GOT3 (cell line): ENCODE data around the gene SWT1.
"Not testable (repeated sequence)": the region's sequence is repeated elsewhere in the genome, so short reads cannot be mapped to it uniquely, and the experiment has no call there.

Experiments
- DNase-seq: peaks from one replicate; lab custom pipeline; 2025; ENCODE audit warnings: mixed read lengths; lab: John Stamatoyannopoulos, UW

The SWT1 gene

DNA sequence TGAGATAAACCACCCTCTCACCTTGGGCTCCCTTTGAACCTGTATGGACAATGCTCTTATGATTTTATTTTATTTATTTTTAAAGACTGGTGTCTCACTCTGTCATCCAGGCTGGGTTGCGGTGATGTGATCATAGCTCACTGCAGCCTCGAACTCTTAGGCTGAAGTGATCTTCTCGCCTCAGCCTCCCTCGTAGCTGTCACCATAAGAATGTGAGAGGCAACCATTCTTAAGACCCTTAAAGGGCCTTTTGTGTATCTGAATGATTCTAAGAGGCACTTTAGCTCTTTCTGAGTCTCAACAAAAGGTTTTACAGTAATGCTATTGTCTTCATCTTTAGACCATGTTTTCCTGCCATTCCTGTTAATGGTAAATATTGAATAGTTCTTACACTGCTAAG is 93.1 kb downstream of the SWT1 start:
- DNase-seq = no peak

DNA sequence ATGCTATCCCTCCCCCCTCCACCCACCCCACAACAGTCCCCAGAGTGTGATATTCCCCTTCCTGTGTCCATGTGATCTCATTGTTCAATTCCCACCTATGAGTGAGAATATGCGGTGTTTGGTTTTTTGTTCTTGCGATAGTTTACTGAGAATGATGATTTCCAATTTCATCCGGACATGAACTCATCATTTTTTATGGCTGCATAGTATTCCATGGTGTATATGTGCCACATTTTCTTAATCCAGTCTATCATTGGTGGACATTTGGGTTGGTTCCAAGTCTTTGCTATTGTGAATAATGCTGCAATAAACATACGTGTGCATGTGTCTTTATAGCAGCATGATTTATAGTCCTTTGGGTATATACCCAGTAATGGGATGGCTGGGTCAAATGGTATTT is 95.0 kb downstream of the SWT1 start:
- not testable (repeated sequence) for DNase-seq

DNA sequence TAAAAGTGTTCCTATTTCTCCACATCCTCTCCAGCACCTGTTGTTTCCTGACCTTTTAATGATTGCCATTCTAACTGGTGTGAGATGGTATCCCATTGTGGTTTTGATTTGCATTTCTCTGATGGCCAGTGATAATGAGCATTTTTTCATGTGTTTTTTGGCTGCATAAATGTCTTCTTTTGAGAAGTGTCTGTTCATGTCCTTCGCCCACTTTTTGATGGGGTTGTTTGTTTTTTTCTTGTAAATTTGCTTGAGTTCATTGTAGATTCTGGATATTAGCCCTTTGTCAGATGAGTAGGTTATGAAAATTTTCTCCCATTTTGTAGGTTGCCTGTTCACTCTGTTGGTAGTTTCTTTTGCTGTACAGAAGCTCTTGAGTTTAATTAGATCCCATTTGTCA is 95.4 kb downstream of the SWT1 start:
- DNase-seq = not testable (repeated sequence)

- DNase-seq = not testable (repeated sequence)
These were observed 98.6 kb downstream of the SWT1 start for GRCh38 chr1:185255595-185255994.

DNA sequence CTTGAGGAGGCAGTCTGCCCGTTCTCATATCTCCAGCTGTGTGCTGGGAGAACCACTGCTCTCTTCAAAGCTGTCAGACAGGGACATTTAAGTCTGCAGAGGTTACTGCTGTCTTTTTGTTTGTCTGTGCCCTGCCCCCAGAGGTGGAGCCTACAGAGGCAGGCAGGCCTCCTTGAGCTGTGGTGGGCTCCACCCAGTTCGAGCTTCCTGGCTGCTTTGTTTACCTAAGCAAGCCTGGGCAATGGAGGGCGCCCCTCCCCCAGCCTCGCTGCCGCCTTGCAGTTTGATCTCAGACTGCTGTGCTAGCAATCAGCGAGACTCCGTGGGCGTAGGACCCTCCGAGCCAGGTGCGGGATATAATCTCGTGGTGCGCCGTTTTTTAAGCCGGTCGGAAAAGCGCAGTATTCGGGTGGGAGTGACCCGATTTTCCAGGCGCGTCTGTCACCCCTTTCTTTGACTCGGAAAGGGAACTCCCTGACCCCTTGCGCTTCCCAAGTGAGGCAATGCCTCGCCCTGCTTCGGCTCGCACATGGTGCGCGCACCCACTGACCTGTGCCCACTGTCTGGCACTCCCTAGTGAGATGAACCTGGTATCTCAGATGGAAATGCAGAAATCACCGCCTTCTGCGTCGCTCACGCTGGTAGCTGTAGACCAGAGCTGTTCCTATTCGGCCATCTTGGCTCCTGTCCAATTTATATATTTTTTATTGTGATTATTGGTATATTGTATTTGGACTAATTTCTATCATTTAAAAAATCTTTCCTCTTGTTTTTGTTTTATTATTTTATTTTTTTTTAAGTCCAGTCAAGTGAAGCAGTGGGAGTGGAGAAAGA is 100.4 kb downstream of the SWT1 start:
- DNase-seq = not testable (repeated sequence)

DNA sequence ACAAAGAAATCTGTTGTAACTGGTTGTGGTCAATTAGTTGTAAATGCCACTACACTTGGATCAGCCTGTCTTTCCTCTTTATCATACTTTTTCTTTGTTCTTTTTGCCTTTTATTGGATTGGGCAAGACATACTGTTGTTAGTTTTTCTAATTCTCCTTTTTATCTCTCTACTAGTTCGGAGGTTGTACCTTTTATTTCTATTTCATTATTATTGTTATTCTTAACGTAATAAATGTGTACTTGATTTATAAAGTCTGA is 100.9 kb downstream of the SWT1 start:
- no peak for DNase-seq

DNA sequence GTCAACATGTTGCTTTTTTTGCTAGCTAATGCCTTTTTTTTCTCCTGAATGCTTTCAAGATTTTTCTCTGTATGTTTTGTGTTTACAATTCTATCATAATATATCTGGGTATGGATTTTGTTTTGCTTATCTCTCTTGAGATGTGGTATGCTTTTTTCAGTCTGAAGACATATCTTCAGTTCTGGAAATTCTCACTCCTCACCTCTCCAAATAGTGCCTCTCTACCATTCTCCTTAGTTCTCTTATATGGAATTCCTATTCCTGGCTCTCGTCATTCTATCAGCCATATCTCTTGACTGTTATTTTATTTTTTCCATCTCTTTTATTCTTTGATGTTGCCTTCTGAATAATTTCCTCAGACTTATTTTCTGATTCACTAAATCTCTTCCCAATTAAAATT is 101.7 kb downstream of the SWT1 start:
- no peak for DNase-seq

- no peak for DNase-seq
These were observed 103.6 kb downstream of the SWT1 start for GRCh38 chr1:185260611-185261010.

DNA sequence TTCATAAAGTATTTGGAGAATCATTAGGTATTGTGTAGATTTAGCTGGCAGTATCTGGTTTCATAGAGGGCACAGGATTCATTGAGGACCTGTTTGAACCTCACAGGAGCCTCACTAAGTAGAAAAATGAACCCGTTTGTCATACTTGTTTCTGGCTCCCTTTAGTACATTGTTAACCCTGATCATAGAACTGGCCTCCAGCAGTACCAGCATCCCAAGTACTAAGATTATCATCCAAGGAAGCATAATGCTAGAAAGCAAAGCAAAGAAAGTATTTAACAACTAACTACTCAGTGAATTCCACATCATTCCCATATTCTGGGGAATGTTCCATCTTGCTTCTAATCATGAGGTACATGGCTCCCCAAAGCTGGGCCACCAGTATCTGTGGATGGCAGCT is 105.2 kb downstream of the SWT1 start:
- DNase-seq = no peak

- no peak for DNase-seq
These were observed 106.3 kb downstream of the SWT1 start for GRCh38 chr1:185263292-185263691.

GRCh38 chr1:185263780-185264179 is 106.8 kb downstream of the SWT1 start:
- DNase-seq = no peak

GRCh38 chr1:185265314-185265713 is 108.3 kb downstream of the SWT1 start:
- DNase-seq = no peak

DNA sequence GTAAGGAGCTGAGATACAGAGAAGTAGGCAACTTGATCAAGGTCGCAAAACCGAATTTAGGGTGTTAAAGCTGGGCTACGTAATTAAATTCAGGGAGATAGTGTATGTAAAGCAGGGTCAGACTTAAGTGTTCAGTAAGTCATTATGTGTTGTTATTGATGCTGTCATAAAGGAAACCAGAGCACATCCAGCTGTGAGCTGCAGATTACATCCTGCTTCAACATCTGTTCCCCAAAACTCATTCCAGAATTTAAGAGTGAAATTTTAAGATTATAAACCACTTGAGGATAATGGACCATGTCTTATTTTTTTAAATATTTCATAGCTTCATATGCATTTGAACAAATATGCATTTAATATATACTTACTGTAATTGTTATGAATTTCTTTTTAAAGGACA is 110.3 kb downstream of the SWT1 start:
- no peak for DNase-seq

DNA sequence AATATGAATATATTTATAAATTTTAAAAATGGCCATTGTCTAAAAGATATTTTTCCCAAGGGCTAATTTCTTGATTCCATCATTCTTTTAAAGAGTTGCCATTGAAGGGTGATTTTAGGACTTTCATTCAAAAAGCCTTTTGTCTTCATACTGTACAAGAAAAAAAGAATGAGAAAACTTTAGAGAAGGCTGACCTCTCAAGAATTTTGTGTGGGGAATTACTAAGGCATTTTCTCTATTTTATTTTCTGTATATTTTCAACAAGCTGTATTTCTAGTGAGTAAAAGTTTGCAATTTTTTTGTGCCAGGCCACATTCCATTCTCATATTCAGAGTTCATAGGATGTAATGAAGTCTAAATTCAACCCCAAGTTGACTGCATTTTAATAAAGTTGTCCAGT is 110.7 kb downstream of the SWT1 start:
- no peak for DNase-seq

DNA sequence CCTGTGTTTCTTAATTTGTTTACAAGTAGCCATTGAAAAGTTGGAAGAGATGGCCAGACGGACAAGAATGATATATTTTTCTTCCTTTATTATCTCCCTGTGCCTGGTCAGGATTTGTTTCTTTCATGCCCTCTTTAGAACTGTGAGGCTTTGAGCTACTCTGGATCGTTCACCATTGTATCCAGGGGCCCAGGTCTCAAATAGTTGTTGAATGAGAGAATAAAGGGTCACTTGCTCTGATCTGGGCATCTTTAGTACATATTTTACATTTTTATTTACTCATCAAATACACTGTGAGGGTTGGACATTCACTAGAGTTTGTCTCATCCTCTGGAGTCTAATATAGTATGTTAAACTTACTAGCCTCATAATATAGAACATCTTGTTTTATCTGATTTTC is 111.4 kb downstream of the SWT1 start:
- no peak for DNase-seq

GRCh38 chr1:185271921-185272320 is 115.0 kb downstream of the SWT1 start:
- DNase-seq = no peak

DNA sequence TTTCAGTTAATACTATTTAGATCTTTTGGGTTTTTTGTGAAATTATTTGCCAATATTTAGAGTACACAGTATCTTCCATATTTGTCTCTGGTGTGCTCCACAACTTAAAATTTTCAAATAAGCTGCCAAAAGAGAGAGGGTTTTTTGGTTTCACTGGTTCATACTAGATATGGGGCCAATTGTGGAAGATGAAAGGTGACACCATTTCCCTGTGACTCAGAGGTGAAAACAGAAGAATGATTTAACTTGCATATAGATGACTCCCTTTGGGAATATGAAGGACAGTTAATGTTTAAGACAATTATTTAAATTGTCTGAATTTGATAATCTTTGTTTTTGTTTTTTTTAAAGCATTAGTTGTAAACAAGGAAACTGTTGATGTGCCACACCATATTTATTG is 122.6 kb downstream of the SWT1 start:
- DNase-seq = no peak

GRCh38 chr1:185280589-185280988 is 123.6 kb downstream of the SWT1 start:
- DNase-seq = no peak

- DNase-seq = no peak
These were observed 124.3 kb downstream of the SWT1 start for GRCh38 chr1:185281245-185281644.

- DNase-seq = no peak
These were observed 127.1 kb downstream of the SWT1 start for GRCh38 chr1:185284116-185284515.

DNA sequence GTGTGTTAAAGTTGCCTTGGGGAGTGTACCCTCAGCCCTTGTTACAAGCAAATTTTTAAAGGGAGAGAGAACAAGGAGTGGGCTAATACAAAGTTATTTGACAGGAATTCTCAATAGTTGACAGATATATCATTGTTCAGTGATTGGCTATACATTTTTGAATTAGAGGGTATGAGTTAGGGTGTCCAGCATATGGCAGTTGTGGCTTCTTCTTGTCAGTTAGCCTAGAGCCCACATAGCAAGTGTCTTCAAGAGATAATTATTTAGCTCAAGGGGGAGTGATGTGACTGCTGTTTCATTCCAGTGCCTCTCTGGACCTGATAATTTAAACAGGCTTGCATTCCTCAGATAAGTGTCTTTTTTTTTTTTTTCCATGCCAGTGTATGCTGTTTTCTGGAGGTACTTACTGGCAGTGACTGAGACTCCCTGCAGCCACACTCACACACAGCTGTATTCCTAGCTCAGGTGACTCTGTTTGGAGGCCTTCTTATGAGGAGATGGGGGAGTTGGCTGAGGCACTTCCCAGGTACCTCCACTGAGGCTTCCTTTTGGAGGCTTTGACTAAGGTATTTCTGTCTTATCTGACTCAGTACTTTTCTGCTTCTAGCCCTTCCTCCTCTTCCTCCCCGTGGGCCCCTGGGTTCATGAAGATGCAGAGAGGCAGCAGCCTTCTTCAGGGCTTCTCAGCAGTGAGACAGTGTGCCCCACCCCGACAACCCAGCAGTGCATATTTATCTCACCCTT is 127.7 kb downstream of the SWT1 start:
- DNase-seq = no peak

DNA sequence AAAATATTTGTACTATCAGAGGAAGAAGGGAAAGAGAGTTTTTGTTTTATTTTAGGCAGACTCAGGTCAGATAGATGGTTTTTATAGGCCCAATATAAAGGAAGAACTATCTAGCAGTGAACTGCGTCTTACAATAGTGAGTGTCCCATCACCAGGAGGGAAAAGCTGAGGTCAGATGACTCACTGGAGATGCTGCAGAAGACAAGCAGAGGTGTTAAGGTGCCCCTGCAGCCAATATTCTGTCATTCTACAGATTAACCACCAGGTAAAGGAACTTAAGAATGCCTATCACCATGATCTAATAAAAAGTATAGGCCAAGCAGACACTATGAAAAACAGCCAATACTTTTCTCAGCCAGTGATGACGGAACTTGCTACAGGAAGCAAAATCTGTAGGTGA is 130.5 kb downstream of the SWT1 start:
- no peak for DNase-seq

- no peak for DNase-seq
These were observed 131.5 kb downstream of the SWT1 start for GRCh38 chr1:185288435-185288834.

DNA sequence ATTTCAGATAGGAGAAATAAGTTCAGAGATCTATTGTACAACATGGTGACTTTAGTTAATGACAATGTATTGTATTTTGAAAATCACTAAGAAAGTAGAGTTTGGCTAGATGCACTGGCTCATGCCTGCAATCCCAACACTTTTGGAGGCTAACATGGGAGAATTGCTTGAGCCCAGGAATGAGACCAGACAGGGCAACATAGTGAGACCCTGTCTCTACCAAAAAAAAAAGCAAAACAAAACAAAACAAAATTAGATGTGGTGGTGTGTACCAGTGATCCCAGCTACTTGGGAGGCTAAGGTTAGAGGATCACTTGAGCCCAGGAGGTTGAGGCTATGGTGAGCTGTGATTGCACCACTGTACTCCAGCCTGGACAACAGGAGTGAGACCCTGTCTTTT is 132.9 kb downstream of the SWT1 start:
- DNase-seq = no peak
